ENCODE measurements around the gene PARD3.

DNA sequence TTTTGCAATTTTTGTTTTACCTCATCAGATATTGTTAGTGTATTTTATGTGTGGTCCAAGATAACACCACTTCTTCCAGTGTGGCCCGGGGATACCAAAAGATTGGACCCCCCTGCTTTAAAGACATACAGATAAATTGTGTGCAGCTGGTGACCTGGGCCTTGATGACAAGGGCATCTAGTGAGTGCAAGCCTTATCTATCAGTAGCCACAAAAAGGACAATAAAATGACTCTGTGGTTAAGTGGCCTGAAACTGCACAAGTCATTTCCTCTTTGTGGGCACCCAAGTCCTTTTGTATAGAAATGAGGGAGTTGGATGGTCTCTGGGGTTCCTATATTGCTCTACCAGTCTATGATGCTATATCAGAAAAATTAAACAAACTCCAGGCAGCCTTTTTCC, 98.1 kb downstream of the PARD3 start:
- TF ChIP-seq, protein P1, sequence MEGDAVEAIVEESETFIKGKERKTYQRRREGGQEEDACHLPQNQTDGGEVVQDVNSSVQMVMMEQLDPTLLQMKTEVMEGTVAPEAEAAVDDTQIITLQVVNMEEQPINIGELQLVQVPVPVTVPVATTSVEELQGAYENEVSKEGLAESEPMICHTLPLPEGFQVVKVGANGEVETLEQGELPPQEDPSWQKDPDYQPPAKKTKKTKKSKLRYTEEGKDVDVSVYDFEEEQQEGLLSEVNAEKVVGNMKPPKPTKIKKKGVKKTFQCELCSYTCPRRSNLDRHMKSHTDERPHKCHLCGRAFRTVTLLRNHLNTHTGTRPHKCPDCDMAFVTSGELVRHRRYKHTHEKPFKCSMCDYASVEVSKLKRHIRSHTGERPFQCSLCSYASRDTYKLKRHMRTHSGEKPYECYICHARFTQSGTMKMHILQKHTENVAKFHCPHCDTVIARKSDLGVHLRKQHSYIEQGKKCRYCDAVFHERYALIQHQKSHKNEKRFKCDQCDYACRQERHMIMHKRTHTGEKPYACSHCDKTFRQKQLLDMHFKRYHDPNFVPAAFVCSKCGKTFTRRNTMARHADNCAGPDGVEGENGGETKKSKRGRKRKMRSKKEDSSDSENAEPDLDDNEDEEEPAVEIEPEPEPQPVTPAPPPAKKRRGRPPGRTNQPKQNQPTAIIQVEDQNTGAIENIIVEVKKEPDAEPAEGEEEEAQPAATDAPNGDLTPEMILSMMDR (IDR thresholded peaks at IDR 0.05) = no peak
- TF ChIP-seq POLR2A (IDR thresholded peaks at IDR 0.05) = no peak
